Esophagus muscularis mucosa (tissue), 4 donors: Measurements from ENCODE around the gene KIFC1. TPM values are rescaled to one million over a fixed set of nuclear protein-coding genes. Genes with fewer than 3 reads are reported as not detected.

Source experiments
- DNase-seq: peaks from one replicate; pipeline ENCODE4 v3.0.0-alpha.2; 2017; ENCODE audit errors: extremely low spot score
- H3K27ac ChIP-seq, 4 donors: fragments of 200-600 bp; sonication (generic); replicated peaks in 1 of 4; 1 replicate in 3 of 4; 2 replicates in 1 of 4; pipeline ENCODE4 v1.5.1; 2016 to 2019; ENCODE audit warnings: mild to moderate bottlenecking in 1 of 4
- H3K27me3 ChIP-seq, 4 donors: fragments of 200-600 bp; sonication (generic); one replicate each; pipeline versions ENCODE4 v1.5.1 to v1.6.0; 2016 to 2019
- H3K36me3 ChIP-seq, 4 donors: fragments of 200-600 bp; sonication (generic); one replicate each; pipeline ENCODE4 v1.5.1; 2016 to 2019
- H3K4me1 ChIP-seq, 4 donors: fragments of 200-600 bp; sonication (generic); one replicate each; pipeline ENCODE4 v1.5.1; 2016 to 2019
- H3K4me3 ChIP-seq, 4 donors: fragments of 200-600 bp; sonication (generic); 1 replicate in 2 of 4; 2 replicates in 2 of 4; pipeline ENCODE4 v1.5.1; 2016 to 2019; ENCODE audit warnings: mild to moderate bottlenecking in 4 of 4, moderate library complexity in 1 of 4
- H3K9me3 ChIP-seq, 4 donors: fragments of 200-600 bp; sonication (generic); 1 replicate in 3 of 4; 2 replicates in 1 of 4; pipeline ENCODE4 v1.5.1; 2016 to 2019
- EP300 ChIP-seq: sonication (generic); formaldehyde crosslinking; IDR thresholded peaks from one replicate; pipeline ENCODE4 v1.6.1; 2017; ENCODE audit warnings: antibody characterized with exemption
- POLR2A ChIP-seq: fragments of 450-650 bp; IDR thresholded peaks from one replicate; pipeline ENCODE4 v1.6.1; 2017; ENCODE audit warnings: antibody characterized with exemption, moderate library complexity, mild to moderate bottlenecking, low read depth
- POLR2AphosphoS5 ChIP-seq, 2 donors: sonication (generic); formaldehyde crosslinking; IDR thresholded peaks; one replicate each; pipeline ENCODE4 v1.6.1; 2017; ENCODE audit warnings: antibody characterized with exemption in 2 of 2
- WGBS: methylation state at CpG from one replicate; pipeline ENCODE4 v1.1.5; 2018; 5-methylcytosine and 5-hydroxymethylcytosine counted together
- intact Hi-C: fragments of 100-400 bp; cut with DNase I; formaldehyde crosslinking; loops from one replicate; pipeline ENCODE4 v1.15.1; 2023
- total RNA-seq, 4 donors: library from RNA; depleted of rRNA; stranded (reverse); fragments of >200 nt; gene quantifications; one replicate each; pipeline versions ENCODE4 v1.1.0 to v1.2.1, GENCODE V29; 2016
- TF ChIP-seq, protein P1 (sequence below), 3 experiments: fragments of 200-600 bp in 2 of 3; fragments of 450-650 bp in 1 of 3; sonication (generic) in 2 of 3; IDR thresholded peaks; one replicate each; pipeline ENCODE4 v1.5.1; 2017 to 2019; ENCODE audit warnings: antibody characterized with exemption in 3 of 3, mild to moderate bottlenecking in 2 of 3, moderate library complexity in 1 of 3

KIFC1 gene
- total RNA-seq, 4 donors from 2014 or later: 0.39 to 1.1 (median 0.42) TPM; not detected in 1

DNA sequence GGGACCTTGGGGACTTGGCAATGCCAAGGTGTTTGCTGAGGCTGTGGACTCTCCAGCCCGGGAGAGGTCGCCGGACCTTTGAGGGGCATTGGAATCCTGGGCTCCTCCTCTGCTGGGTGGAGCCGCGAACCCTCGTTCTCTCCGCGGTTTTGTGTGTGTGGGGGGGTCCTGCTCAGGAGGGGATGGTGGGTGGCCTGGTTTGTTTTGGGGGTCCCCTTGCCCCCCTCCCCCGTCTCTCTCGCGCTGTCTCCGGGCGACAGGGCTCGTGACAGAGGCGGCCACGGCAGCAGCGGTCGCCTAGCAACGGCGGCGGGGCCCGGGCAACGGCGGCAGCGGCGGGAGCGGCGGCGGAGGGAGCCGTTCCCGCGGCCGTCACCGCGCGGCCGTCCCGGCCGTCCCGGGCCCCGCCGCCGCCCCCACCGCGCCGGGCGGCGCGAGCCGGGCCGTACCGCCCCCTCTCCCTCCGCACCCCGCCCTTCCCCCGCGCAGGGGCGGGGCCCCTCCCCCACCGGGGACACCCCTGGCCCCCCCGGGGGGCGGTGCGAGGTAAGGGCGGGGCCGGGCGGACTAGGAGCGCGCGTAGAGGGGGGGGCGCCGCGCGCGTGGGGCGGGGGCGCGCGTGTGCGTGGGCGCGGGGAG, 36.1 kb downstream of the KIFC1 start:
- Histone ChIP-seq H3K9me3 (no peaks in the 10 kb centered on the region), H3K27ac (peak overlapping the region; percentile 89 to 95 (median 94)), H3K27me3 (no peaks in the 10 kb centered on the region), H3K4me1 (peaks cover 54 to 86% (median 81%) of the 10 kb centered on the region in 4 donors), H3K36me3 (no peaks in the 10 kb centered on the region), H3K4me3 (peak overlapping the region; percentile 62 to 75 (median 66))
- TF ChIP-seq, protein P1, sequence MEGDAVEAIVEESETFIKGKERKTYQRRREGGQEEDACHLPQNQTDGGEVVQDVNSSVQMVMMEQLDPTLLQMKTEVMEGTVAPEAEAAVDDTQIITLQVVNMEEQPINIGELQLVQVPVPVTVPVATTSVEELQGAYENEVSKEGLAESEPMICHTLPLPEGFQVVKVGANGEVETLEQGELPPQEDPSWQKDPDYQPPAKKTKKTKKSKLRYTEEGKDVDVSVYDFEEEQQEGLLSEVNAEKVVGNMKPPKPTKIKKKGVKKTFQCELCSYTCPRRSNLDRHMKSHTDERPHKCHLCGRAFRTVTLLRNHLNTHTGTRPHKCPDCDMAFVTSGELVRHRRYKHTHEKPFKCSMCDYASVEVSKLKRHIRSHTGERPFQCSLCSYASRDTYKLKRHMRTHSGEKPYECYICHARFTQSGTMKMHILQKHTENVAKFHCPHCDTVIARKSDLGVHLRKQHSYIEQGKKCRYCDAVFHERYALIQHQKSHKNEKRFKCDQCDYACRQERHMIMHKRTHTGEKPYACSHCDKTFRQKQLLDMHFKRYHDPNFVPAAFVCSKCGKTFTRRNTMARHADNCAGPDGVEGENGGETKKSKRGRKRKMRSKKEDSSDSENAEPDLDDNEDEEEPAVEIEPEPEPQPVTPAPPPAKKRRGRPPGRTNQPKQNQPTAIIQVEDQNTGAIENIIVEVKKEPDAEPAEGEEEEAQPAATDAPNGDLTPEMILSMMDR (IDR thresholded peaks at IDR 0.05): no peak
- peak in 1 of 2 donors; percentile 25 for TF ChIP-seq POLR2AphosphoS5 (IDR thresholded peaks at IDR 0.05)
- no peak for TF ChIP-seq POLR2A
- WGBS: 0% methylated on average over 15 of the region's 79 CpGs
- no peak for DNase-seq
- intact Hi-C loops: loop anchor here (5.0 kb wide), 1 partner anchor 35 kb away; the partner anchor contains the start of gene KIFC1

DNA sequence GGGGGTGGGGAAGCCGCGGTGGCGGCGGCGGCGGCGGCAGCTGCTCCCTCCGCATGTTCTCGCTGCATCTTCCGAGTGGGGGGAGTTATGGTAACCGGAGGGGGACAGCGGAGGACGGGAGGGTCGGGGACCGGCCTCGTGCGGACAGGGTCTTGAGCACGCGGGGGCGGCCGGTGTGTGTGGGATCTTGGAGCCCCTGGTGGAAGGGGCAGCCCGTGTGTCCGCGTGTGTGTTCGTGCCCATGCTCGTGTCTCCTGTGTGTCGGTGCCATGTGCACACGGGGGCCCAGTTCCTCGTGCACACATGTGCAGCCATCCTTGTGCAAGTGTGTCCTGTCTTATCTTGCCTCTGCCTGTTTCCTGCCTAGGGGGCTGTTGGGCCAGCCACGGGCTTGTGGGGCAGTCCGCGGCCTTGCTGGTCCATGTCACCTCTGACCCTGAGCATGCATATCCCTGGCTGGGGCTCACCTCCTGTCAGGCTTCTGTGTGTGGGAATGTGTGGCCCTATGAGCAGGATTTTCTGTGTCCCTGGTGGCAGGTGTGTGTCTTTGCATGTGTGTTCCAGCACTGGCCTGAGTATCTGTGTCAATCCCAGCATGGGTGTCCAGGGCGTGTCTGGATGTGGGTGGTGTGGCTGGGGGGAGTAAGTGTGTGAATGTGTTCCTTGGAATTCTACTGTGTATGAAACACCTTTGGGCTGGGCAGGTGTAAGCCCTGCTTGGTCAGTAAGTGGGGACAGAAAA, 36.8 kb downstream of the KIFC1 start:
- Histone ChIP-seq H3K36me3 (no peaks in the 10 kb centered on the region), H3K4me3 (peak overlapping the region; percentile 62 to 75 (median 66)), H3K4me1 (peaks cover 54 to 92% (median 88%) of the 10 kb centered on the region in 4 donors), H3K27me3 (no peaks in the 10 kb centered on the region), H3K27ac (peak overlapping the region; percentile 89 to 95 (median 94)), H3K9me3 (no peaks in the 10 kb centered on the region)
- no peak for DNase-seq
- WGBS: 9% methylated on average over 16 of the region's 33 CpGs
- TF ChIP-seq POLR2A: no peak
- TF ChIP-seq, protein P1 (IDR thresholded peaks at IDR 0.05): peak in 1 of 3 experiments; percentile 31
- TF ChIP-seq EP300: no peak
- no peak for TF ChIP-seq POLR2AphosphoS5 (IDR thresholded peaks at IDR 0.05)
- intact Hi-C loops: loop anchor here (5.0 kb wide), 1 partner anchor 36 kb away; the partner anchor contains the start of gene KIFC1

DNA sequence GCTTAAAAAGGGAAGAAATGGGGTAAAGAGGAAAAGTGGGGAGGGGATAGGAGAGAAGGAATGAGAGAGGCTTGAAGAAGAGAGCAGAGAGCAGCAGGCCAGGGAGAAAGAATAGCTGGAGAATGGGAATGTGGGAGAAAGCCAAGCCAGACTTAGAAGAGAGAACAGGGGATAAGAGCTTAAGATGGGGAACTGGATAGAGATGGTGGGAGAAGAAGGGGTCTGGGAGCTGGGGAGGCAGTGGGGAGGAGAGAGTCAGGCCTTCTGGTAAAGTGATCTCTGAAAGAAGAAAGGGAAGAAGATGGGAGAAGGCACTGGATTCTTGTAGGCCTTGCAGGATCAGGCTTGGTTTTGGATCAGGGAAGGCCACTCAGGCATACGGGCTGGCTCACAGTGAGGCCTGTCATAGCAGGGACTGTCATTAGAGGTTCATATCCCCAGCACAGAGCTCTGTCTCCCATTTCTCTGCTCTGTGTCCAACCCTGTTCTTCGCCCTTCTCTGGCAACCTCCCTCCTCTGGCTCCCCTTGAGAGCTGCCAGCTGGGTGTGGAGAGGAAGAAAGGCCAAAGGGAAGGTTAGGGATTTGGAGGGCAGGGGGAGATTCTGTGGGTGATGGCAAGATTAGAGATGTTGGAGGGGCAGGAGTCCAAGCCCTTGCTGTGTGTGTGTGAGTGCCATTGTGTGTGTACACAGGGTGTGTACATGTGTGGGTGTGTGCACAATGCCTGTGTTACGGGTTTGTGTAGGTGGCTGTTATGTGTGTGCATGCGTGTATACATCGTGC, 37.5 kb downstream of the KIFC1 start:
- Histone ChIP-seq H3K27me3 (no peaks in the 10 kb centered on the region), H3K9me3 (no peaks in the 10 kb centered on the region), H3K27ac (peak overlapping the region; percentile 89 to 95 (median 94)), H3K4me1 (peaks cover 55 to 94% (median 90%) of the 10 kb centered on the region in 4 donors), H3K4me3 (no peak overlapping the region), H3K36me3 (no peaks in the 10 kb centered on the region)
- no peak for DNase-seq
- TF ChIP-seq POLR2AphosphoS5 (IDR thresholded peaks at IDR 0.05) (no peak), EP300 (no peak), POLR2A (no peak)
- TF ChIP-seq, protein P1 (IDR thresholded peaks at IDR 0.05): no peak
- WGBS: 51% methylated on average over 5 of the region's 5 CpGs
- intact Hi-C loops: loop anchor here (5.0 kb wide), 1 partner anchor 37 kb away; the partner anchor contains the start of gene KIFC1

DNA sequence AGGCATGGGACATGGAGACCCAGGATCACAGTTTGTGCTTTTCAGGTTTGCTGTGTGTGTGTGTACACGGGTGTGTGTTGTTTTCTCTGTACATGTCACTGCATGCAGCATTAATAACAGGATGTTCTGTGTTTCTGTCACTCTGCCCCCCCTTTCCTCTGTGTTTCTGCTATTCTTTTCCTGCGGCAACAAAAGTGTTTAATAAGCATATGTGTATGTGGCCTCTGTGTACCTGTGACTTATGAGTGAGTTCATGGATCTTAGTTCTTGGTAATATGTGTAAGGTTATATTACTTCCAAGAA, 38.1 kb downstream of the KIFC1 start:
- TF ChIP-seq EP300: no peak
- TF ChIP-seq, protein P1 (IDR thresholded peaks at IDR 0.05): no peak
- no peak for TF ChIP-seq POLR2A
- no peak for TF ChIP-seq POLR2AphosphoS5 (IDR thresholded peaks at IDR 0.05)
- Histone ChIP-seq H3K27me3 (no peaks in the 10 kb centered on the region), H3K36me3 (no peaks in the 10 kb centered on the region), H3K4me3 (no peak overlapping the region), H3K9me3 (no peaks in the 10 kb centered on the region), H3K27ac (peak overlapping the region in 2 of 4 donors; percentile 89 to 95), H3K4me1 (peaks cover 54 to 92% (median 85%) of the 10 kb centered on the region in 4 donors)
- intact Hi-C loops: loop anchor here (5.0 kb wide), 1 partner anchor 37 kb away; the partner anchor contains the start of gene KIFC1
- no peak for DNase-seq
- WGBS: 40% methylated on average over 2 of the region's 2 CpGs
